GM23338 (cell line): ENCODE results near the gene SLC22A5. TPM values are rescaled to one million over a fixed set of nuclear protein-coding genes. Genes with fewer than 3 reads are reported as not detected.

ENCODE experiments used
- ATAC-seq: fragments of 200-7000 bp; cut with Tn5 transposase; 3 replicates; pipeline ENCODE4 v1.9.1; 2020
- DNase-seq: peaks from one replicate; pipeline ENCODE4 v3.0.0-alpha.2; 2015; ENCODE audit warnings: low spot score
- H2AFZ ChIP-seq: fragments of 200-600 bp; sonication (generic); 2 replicates; pipeline ENCODE4 v1.8.0; 2016; ENCODE audit warnings: antibody characterized with exemption, mild to moderate bottlenecking, moderate library complexity
- H3F3A ChIP-seq: fragments of 200-600 bp; sonication (generic); replicated peaks from 2 replicates; pipeline ENCODE4 v1.8.0; 2017; ENCODE audit warnings: antibody characterized with exemption, mixed run types, low read depth
- H3K27ac ChIP-seq: fragments of 200-600 bp; sonication (generic); 2 replicates; pipeline ENCODE4 v1.6.1; 2016; ENCODE audit warnings: low read depth
- H3K27me3 ChIP-seq: fragments of 200-600 bp; sonication (generic); 2 replicates; pipeline ENCODE4 v1.8.0; 2016; ENCODE audit warnings: mild to moderate bottlenecking, mixed run types, moderate library complexity; ENCODE audit not compliant: insufficient read depth
- H3K36me3 ChIP-seq: fragments of 200-600 bp; sonication (generic); 2 replicates; pipeline ENCODE4 v1.8.0; 2016; ENCODE audit warnings: mild to moderate bottlenecking; ENCODE audit not compliant: insufficient read depth
- H3K4me1 ChIP-seq: fragments of 200-600 bp; sonication (generic); 2 replicates; pipeline ENCODE4 v1.8.0; 2016; ENCODE audit warnings: mild to moderate bottlenecking, moderate library complexity; ENCODE audit not compliant: insufficient read depth
- H3K4me2 ChIP-seq: fragments of 200-600 bp; sonication (generic); 2 replicates; pipeline ENCODE4 v1.7.1; 2017; ENCODE audit warnings: mixed run types
- H3K4me3 ChIP-seq: fragments of 200-600 bp; sonication (generic); 2 replicates; pipeline ENCODE4 v1.6.1; 2016; ENCODE audit warnings: mixed run types
- H3K79me2 ChIP-seq: fragments of 200-600 bp; sonication (generic); replicated peaks from 2 replicates; pipeline ENCODE4 v1.8.0; 2017; ENCODE audit warnings: mild to moderate bottlenecking; ENCODE audit not compliant: insufficient read depth
- H3K9me2 ChIP-seq: fragments of 200-600 bp; sonication (generic); 2 replicates; pipeline ENCODE4 v1.8.0; 2017; ENCODE audit not compliant: insufficient read depth
- H4K20me1 ChIP-seq: fragments of 200-600 bp; sonication (generic); replicated peaks from 2 replicates; pipeline ENCODE4 v1.8.0; 2017; ENCODE audit warnings: mild to moderate bottlenecking; ENCODE audit not compliant: insufficient read depth
- H3K27ac Mint-ChIP-seq: 2 replicates; pipeline ENCODE4 v1.8.0; 2020; ENCODE audit warnings: inconsistent platforms, mild to moderate bottlenecking, moderate library complexity, mixed read lengths
- H3K27me3 Mint-ChIP-seq: 3 replicates; pipeline ENCODE4 v1.8.0; 2022; ENCODE audit warnings: low read depth, mild to moderate bottlenecking, moderate library complexity, mixed read lengths, inconsistent platforms; ENCODE audit not compliant: insufficient read depth, poor library complexity
- H3K36me3 Mint-ChIP-seq: 3 replicates; pipeline ENCODE4 v1.8.0; 2021; ENCODE audit warnings: low read depth, mild to moderate bottlenecking, inconsistent platforms, moderate library complexity, mixed read lengths
- H3K4me1 Mint-ChIP-seq: 3 replicates; pipeline ENCODE4 v1.8.0; 2020; ENCODE audit warnings: mild to moderate bottlenecking, inconsistent platforms, mixed read lengths
- H3K4me3 Mint-ChIP-seq: 3 replicates; pipeline ENCODE4 v1.8.0; 2021; ENCODE audit warnings: moderate library complexity, mild to moderate bottlenecking, inconsistent platforms, mixed read lengths
- H3K9me3 Mint-ChIP-seq: 3 replicates; pipeline ENCODE4 v1.8.0; 2020; ENCODE audit warnings: moderate library complexity, mild to moderate bottlenecking, inconsistent platforms, mixed read lengths
- CREB1 ChIP-seq: fragments of 250-450 bp; sonication (Bioruptor Pico); IDR thresholded peaks from 2 replicates; pipeline ENCODE4 v1.5.0; 2020; ENCODE audit warnings: low read depth, mild to moderate bottlenecking, moderate library complexity
- EZH2 ChIP-seq: fragments of 200-600 bp; sonication (generic); IDR thresholded peaks from one replicate; pipeline ENCODE4 v1.8.0; 2017; ENCODE audit warnings: antibody characterized with exemption, mild to moderate bottlenecking, low read depth; ENCODE audit not compliant: unreplicated experiment
- EZH2phosphoT487 ChIP-seq: fragments of 200-600 bp; sonication (generic); IDR thresholded peaks from one replicate; pipeline ENCODE4 v1.8.1; 2018; ENCODE audit warnings: antibody characterized with exemption; ENCODE audit not compliant: unreplicated experiment
- JUNB ChIP-seq: IDR thresholded peaks from one replicate; pipeline ENCODE4 v1.6.1; 2016; ENCODE audit warnings: antibody characterized with exemption; ENCODE audit not compliant: unreplicated experiment
- NANOG ChIP-seq: IDR thresholded peaks from 2 replicates; pipeline ENCODE4 v1.6.1; 2016; ENCODE audit warnings: antibody characterized with exemption, borderline replicate concordance
- POLR2AphosphoS5 ChIP-seq: IDR thresholded peaks from 2 replicates; pipeline ENCODE4 v1.6.1; 2016; ENCODE audit warnings: antibody characterized with exemption, low read depth
- STAT1 ChIP-seq: IDR thresholded peaks from one replicate; pipeline ENCODE4 v1.6.1; 2016; ENCODE audit warnings: antibody characterized with exemption; ENCODE audit not compliant: unreplicated experiment
- ZNF114 ChIP-seq: fragments of 250-450 bp; sonication (Bioruptor Pico); IDR thresholded peaks from 2 replicates; pipeline ENCODE4 v1.5.0; 2020; ENCODE audit warnings: mild to moderate bottlenecking, moderate library complexity
- ZNF331 ChIP-seq: fragments of 250-450 bp; sonication (Bioruptor Pico); IDR thresholded peaks from 2 replicates; pipeline ENCODE4 v1.5.0; 2020; ENCODE audit warnings: low read depth, mild to moderate bottlenecking, moderate library complexity
- polyA plus RNA-seq: library from polyadenylated mRNA; unstranded; fragments of >200 nt; fragmentation: Nextera tagmentation; extraction: Ambion mirVana; gene quantifications from 2 replicates; pipeline ENCODE4 v1.2.1, GENCODE V29; 2016
- total RNA-seq: library from RNA; depleted of rRNA; stranded (reverse); fragments of >200 nt; shearing (Covaris generic); gene quantifications from 2 replicates; pipeline ENCODE4 v1.2.3, GENCODE V29; 2014
- TF ChIP-seq, protein P1 (sequence below): IDR thresholded peaks from 2 replicates; pipeline ENCODE4 v1.6.1; 2016; ENCODE audit warnings: antibody characterized with exemption
- TF ChIP-seq, protein P2 (sequence below): IDR thresholded peaks from one replicate; pipeline ENCODE4 v1.6.1; 2018; ENCODE audit warnings: antibody characterized with exemption; ENCODE audit not compliant: unreplicated experiment
- TF ChIP-seq, protein P3 (sequence below), 2 experiments: fragments of 200-600 bp in 1 of 2; sonication (generic) in 1 of 2; conservative IDR thresholded peaks; 2 replicates each; pipeline versions ENCODE4 v1.5.1 to v1.6.1; 2016 to 2017; ENCODE audit warnings: antibody characterized with exemption in 2 of 2, low read depth in 2 of 2, mild to moderate bottlenecking in 2 of 2, moderate library complexity in 1 of 2
- TF ChIP-seq, protein P4 (sequence below): fragments of 250-450 bp; sonication (Bioruptor Pico); IDR thresholded peaks from 2 replicates; pipeline ENCODE4 v1.5.0; 2020; ENCODE audit warnings: mild to moderate bottlenecking, moderate library complexity

Gene SLC22A5
- total and polyA plus RNA-seq, 2 experiments from 2014 or later: 1.9 to 2.4 TPM

DNA sequence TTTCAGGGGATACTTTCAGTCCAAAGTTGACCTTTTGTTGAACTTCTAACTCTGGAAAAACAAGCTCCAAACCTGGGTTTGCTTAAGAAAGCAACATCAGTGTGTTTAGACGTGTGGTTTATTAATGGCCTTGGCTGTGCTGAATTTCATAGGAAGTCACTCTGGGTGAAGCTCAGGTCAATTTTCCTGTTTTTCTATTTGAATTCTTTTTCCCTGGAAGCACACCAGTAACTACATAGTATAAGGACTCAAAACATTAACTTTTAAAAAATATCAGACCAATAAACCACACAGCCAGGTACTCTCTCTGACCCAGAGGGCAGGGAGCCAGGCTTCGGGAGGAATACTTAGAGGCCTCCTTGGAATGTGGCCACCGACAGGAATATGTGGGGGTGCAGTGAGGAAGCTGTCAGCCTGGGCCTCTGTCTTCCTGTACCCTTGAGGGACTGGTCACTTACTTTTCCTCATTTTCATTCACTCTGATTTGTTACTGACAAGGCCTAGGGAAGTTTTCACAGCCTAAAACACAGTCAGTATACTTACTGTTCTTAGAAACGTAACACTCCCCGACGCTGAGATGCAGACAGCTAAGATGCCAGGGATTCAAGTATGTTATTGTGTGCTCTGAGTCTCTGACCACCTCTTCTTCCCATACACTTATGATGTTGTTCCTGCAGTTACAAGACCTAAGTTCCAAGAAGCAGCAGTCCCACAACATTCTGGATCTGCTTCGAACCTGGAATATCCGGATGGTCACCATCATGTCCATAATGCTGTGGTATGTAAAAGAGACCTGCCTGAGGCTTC is 18.9 kb downstream of the SLC22A5 start:
- Mint-ChIP-seq H3K9me3 (no peaks in the 10 kb centered on the region), H3K4me1 (peaks cover 16% of the 10 kb centered on the region)

More for the DNA sequence above, 18.9 kb downstream of the SLC22A5 start:
- H4K20me1 ChIP-seq: no peaks in the 10 kb centered on the region
- Mint-ChIP-seq H3K36me3 (no peaks in the 10 kb centered on the region), H3K4me3 (no peak overlapping the region), H3K27ac (no peak overlapping the region), H3K27me3 (no peaks in the 10 kb centered on the region)
- H3K4me2 ChIP-seq: no peak overlapping the region
- H3F3A ChIP-seq: no peaks in the 10 kb centered on the region
- no peaks in the 10 kb centered on the region for H3K9me2 ChIP-seq
- DNase-seq: no peak
- H3K36me3 ChIP-seq: no peaks in the 10 kb centered on the region
- ATAC-seq: no peak; the same call in 2 of the 3 replicates
- no peaks in the 10 kb centered on the region for H3K79me2 ChIP-seq
- no peaks in the 10 kb centered on the region for H3K27me3 ChIP-seq
- no peak overlapping the region for H3K4me3 ChIP-seq
- no peak overlapping the region for H2AFZ ChIP-seq
- TF ChIP-seq JUNB: no peak
- no peak for TF ChIP-seq EZH2
- TF ChIP-seq CREB1 (CRISPR knock-in tag): no peak
- TF ChIP-seq, protein P1, sequence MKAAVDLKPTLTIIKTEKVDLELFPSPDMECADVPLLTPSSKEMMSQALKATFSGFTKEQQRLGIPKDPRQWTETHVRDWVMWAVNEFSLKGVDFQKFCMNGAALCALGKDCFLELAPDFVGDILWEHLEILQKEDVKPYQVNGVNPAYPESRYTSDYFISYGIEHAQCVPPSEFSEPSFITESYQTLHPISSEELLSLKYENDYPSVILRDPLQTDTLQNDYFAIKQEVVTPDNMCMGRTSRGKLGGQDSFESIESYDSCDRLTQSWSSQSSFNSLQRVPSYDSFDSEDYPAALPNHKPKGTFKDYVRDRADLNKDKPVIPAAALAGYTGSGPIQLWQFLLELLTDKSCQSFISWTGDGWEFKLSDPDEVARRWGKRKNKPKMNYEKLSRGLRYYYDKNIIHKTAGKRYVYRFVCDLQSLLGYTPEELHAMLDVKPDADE: no peak
- TF ChIP-seq, protein P2, sequence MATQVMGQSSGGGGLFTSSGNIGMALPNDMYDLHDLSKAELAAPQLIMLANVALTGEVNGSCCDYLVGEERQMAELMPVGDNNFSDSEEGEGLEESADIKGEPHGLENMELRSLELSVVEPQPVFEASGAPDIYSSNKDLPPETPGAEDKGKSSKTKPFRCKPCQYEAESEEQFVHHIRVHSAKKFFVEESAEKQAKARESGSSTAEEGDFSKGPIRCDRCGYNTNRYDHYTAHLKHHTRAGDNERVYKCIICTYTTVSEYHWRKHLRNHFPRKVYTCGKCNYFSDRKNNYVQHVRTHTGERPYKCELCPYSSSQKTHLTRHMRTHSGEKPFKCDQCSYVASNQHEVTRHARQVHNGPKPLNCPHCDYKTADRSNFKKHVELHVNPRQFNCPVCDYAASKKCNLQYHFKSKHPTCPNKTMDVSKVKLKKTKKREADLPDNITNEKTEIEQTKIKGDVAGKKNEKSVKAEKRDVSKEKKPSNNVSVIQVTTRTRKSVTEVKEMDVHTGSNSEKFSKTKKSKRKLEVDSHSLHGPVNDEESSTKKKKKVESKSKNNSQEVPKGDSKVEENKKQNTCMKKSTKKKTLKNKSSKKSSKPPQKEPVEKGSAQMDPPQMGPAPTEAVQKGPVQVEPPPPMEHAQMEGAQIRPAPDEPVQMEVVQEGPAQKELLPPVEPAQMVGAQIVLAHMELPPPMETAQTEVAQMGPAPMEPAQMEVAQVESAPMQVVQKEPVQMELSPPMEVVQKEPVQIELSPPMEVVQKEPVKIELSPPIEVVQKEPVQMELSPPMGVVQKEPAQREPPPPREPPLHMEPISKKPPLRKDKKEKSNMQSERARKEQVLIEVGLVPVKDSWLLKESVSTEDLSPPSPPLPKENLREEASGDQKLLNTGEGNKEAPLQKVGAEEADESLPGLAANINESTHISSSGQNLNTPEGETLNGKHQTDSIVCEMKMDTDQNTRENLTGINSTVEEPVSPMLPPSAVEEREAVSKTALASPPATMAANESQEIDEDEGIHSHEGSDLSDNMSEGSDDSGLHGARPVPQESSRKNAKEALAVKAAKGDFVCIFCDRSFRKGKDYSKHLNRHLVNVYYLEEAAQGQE: no peak
- no peak for TF ChIP-seq STAT1
- no peak for TF ChIP-seq POLR2AphosphoS5
- TF ChIP-seq, protein P3, sequence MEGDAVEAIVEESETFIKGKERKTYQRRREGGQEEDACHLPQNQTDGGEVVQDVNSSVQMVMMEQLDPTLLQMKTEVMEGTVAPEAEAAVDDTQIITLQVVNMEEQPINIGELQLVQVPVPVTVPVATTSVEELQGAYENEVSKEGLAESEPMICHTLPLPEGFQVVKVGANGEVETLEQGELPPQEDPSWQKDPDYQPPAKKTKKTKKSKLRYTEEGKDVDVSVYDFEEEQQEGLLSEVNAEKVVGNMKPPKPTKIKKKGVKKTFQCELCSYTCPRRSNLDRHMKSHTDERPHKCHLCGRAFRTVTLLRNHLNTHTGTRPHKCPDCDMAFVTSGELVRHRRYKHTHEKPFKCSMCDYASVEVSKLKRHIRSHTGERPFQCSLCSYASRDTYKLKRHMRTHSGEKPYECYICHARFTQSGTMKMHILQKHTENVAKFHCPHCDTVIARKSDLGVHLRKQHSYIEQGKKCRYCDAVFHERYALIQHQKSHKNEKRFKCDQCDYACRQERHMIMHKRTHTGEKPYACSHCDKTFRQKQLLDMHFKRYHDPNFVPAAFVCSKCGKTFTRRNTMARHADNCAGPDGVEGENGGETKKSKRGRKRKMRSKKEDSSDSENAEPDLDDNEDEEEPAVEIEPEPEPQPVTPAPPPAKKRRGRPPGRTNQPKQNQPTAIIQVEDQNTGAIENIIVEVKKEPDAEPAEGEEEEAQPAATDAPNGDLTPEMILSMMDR (conservative IDR thresholded peaks at IDR 0.05; ENCODE audit: low read depth in 2 of 2): no peak
- no peak for TF ChIP-seq NANOG
- no peak for TF ChIP-seq ZNF114
- no peak for TF ChIP-seq ZNF331
- TF ChIP-seq, protein P4, sequence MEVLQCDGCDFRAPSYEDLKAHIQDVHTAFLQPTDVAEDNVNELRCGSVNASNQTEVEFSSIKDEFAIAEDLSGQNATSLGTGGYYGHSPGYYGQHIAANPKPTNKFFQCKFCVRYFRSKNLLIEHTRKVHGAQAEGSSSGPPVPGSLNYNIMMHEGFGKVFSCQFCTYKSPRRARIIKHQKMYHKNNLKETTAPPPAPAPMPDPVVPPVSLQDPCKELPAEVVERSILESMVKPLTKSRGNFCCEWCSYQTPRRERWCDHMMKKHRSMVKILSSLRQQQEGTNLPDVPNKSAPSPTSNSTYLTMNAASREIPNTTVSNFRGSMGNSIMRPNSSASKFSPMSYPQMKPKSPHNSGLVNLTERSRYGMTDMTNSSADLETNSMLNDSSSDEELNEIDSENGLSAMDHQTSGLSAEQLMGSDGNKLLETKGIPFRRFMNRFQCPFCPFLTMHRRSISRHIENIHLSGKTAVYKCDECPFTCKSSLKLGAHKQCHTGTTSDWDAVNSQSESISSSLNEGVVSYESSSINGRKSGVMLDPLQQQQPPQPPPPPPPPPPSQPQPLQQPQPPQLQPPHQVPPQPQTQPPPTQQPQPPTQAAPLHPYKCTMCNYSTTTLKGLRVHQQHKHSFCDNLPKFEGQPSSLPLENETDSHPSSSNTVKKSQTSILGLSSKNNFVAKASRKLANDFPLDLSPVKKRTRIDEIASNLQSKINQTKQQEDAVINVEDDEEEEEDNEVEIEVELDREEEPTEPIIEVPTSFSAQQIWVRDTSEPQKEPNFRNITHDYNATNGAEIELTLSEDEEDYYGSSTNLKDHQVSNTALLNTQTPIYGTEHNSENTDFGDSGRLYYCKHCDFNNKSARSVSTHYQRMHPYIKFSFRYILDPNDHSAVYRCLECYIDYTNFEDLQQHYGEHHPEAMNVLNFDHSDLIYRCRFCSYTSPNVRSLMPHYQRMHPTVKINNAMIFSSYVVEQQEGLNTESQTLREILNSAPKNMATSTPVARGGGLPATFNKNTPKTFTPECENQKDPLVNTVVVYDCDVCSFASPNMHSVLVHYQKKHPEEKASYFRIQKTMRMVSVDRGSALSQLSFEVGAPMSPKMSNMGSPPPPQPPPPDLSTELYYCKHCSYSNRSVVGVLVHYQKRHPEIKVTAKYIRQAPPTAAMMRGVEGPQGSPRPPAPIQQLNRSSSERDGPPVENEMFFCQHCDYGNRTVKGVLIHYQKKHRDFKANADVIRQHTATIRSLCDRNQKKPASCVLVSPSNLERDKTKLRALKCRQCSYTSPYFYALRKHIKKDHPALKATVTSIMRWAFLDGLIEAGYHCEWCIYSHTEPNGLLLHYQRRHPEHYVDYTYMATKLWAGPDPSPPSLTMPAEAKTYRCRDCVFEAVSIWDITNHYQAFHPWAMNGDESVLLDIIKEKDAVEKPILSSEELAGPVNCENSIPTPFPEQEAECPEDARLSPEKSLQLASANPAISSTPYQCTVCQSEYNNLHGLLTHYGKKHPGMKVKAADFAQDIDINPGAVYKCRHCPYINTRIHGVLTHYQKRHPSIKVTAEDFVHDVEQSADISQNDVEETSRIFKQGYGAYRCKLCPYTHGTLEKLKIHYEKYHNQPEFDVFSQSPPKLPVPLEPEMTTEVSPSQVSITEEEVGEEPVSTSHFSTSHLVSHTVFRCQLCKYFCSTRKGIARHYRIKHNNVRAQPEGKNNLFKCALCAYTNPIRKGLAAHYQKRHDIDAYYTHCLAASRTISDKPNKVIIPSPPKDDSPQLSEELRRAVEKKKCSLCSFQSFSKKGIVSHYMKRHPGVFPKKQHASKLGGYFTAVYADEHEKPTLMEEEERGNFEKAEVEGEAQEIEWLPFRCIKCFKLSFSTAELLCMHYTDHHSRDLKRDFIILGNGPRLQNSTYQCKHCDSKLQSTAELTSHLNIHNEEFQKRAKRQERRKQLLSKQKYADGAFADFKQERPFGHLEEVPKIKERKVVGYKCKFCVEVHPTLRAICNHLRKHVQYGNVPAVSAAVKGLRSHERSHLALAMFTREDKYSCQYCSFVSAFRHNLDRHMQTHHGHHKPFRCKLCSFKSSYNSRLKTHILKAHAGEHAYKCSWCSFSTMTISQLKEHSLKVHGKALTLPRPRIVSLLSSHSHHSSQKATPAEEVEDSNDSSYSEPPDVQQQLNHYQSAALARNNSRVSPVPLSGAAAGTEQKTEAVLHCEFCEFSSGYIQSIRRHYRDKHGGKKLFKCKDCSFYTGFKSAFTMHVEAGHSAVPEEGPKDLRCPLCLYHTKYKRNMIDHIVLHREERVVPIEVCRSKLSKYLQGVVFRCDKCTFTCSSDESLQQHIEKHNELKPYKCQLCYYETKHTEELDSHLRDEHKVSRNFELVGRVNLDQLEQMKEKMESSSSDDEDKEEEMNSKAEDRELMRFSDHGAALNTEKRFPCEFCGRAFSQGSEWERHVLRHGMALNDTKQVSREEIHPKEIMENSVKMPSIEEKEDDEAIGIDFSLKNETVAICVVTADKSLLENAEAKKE: no peak
- TF ChIP-seq EZH2phosphoT487: no peak
- peaks cover 11% of the 10 kb centered on the region for H3K4me1 ChIP-seq
- no peak overlapping the region for H3K27ac ChIP-seq
